ENCODE data around the gene RPS6KA6. TPM values are rescaled to one million over a fixed set of nuclear protein-coding genes. Genes with fewer than 3 reads are reported as not detected.

The RPS6KA6 gene
- total and polyA plus RNA-seq, 2 of the 13 experiments (the other 11 are each of a cell fraction or from before 2014, with no cell fraction given) = not detected

GRCh38 chrX:84219551-84219950 lies 31.6 kb upstream of the RPS6KA6 start (continued):
- no peak for TF ChIP-seq ZBTB33 (CRISPR knock-in tag; IDR thresholded peaks at IDR 0.05)

- no peak for TF ChIP-seq ZBTB8A (CRISPR knock-in tag; IDR thresholded peaks at IDR 0.05; ENCODE audit: borderline replicate concordance, low read depth)
- no TSS peak for BruUV-seq (replicated peaks)
- no peak overlapping the region for H3K27ac ChIP-seq (ENCODE audit: extremely low read length, insufficient read depth, low read length)
- intact Hi-C loops (cut with micrococcal nuclease; ENCODE audit: unreplicated experiment) = no loop called here
- WGBS (ENCODE audit: low lambda C conversion rate) = 0% methylated on average over 1 of the region's 1 CpG
- CTCF ChIA-PET (ENCODE audit: low intra/inter-chr PET ratio, low total read pairs) = no interaction called here
- DNase-seq (ENCODE audit: low spot score) (no peak), ATAC-seq (no peak), FAIRE-seq (no peak)
- no peak overlapping the region for H2AFZ ChIP-seq (ENCODE audit: low read length)
- in situ Hi-C loops (cut with HindIII; ENCODE audit: extremely low pct_ligation_motif_present, low pct_unique_long_range_greater_than_20kb) = no loop called here
- POLR2A ChIA-PET = no interaction called here
- H4K20me1 ChIP-seq (ENCODE audit: insufficient read depth, low read length) = no peaks in the 10 kb centered on the region
- H3K4me2 ChIP-seq (ENCODE audit: low read depth, low read length) = no peak overlapping the region
- no peaks in the 10 kb centered on the region for H3K36me3 ChIP-seq (replicated peaks in 1 of 2; ENCODE audit: control insufficient read depth in 1 of 2, insufficient read depth in 2 of 2, low read length in 2 of 2)
- no peaks in the 10 kb centered on the region for H3K4me1 ChIP-seq (ENCODE audit: insufficient read depth, low read length)
- H3K9ac ChIP-seq (ENCODE audit: insufficient read depth, low read depth, low read length) = no peak overlapping the region
- no peak overlapping the region for H3K4me3 ChIP-seq (replicated peaks in 1 of 3; ENCODE audit: insufficient read depth in 1 of 3, low read depth in 2 of 3, low read length in 3 of 3)
- H3K79me2 ChIP-seq (ENCODE audit: insufficient read depth, low read length) = no peaks in the 10 kb centered on the region
- H3K9me3 ChIP-seq (ENCODE audit: low read length) = no peaks in the 10 kb centered on the region
- H3K27me3 ChIP-seq (ENCODE audit: control insufficient read depth in 1 of 2, insufficient read depth in 2 of 2, low read length in 2 of 2) = no peaks in the 10 kb centered on the region
Measured at GRCh38 chrX:84218726-84219125, 30.7 kb upstream of the RPS6KA6 start.

GRCh38 chrX:84216881-84217280 lies 28.9 kb upstream of the RPS6KA6 start:
- intact Hi-C loops (cut with micrococcal nuclease; ENCODE audit: unreplicated experiment) (no loop called here), in situ Hi-C loops (cut with HindIII; ENCODE audit: extremely low pct_ligation_motif_present, low pct_unique_long_range_greater_than_20kb) (no loop called here)
- Histone ChIP-seq H3K27me3 (ENCODE audit: control insufficient read depth in 1 of 2, insufficient read depth in 2 of 2, low read length in 2 of 2) (no peaks in the 10 kb centered on the region), H3K4me3 (replicated peaks in 1 of 3; ENCODE audit: insufficient read depth in 1 of 3, low read depth in 2 of 3, low read length in 3 of 3) (no peak overlapping the region), H3K36me3 (replicated peaks in 1 of 2; ENCODE audit: control insufficient read depth in 1 of 2, insufficient read depth in 2 of 2, low read length in 2 of 2) (no peaks in the 10 kb centered on the region), H3K9me3 (ENCODE audit: low read length) (no peaks in the 10 kb centered on the region), H3K4me1 (ENCODE audit: insufficient read depth, low read length) (no peaks in the 10 kb centered on the region), H3K9ac (ENCODE audit: insufficient read depth, low read depth, low read length) (no peak overlapping the region), H3K79me2 (ENCODE audit: insufficient read depth, low read length) (no peaks in the 10 kb centered on the region), H4K20me1 (ENCODE audit: insufficient read depth, low read length) (no peaks in the 10 kb centered on the region), H3K27ac (ENCODE audit: extremely low read length, insufficient read depth, low read length) (no peak overlapping the region), H3K4me2 (ENCODE audit: low read depth, low read length) (no peak overlapping the region), H2AFZ (ENCODE audit: low read length) (no peak overlapping the region)
- ChIA-PET CTCF (ENCODE audit: low intra/inter-chr PET ratio, low total read pairs) (no interaction called here), POLR2A (no interaction called here)
- BruUV-seq (replicated peaks) = no TSS peak
- DNase-seq (ENCODE audit: low spot score) = no peak
- FAIRE-seq = no peak
- ATAC-seq = no peak
- 0% methylated on average over 2 of the region's 2 CpGs for WGBS (ENCODE audit: low lambda C conversion rate)
- TF ChIP-seq ZKSCAN8 (CRISPR knock-in tag; IDR thresholded peaks at IDR 0.05; ENCODE audit: borderline replicate concordance) (no peak), ZFX (CRISPR knock-in tag; IDR thresholded peaks at IDR 0.05; ENCODE audit: low read depth) (no peak), RAD21 (CRISPR knock-in tag; IDR thresholded peaks at IDR 0.05) (no peak), ZNF225 (CRISPR knock-in tag; IDR thresholded peaks at IDR 0.05) (no peak), CSRNP2 (CRISPR knock-in tag; conservative IDR thresholded peaks at IDR 0.05; ENCODE audit: low read depth) (no peak), SNRNP70 (IDR thresholded peaks at IDR 0.05; ENCODE audit: low read depth, low read length) (no peak), RXRB (CRISPR knock-in tag; IDR thresholded peaks at IDR 0.05; ENCODE audit: borderline replicate concordance) (no peak)
